ENCODE data around the gene SCAPER. TPM values are rescaled to one million over a fixed set of nuclear protein-coding genes. Genes with fewer than 3 reads are reported as not detected.

The SCAPER gene
- total RNA-seq, 1 experiment from 2014 or later, result 10.3 TPM

- no peak for TF ChIP-seq ZSCAN18 (CRISPR knock-in tag; IDR thresholded peaks at IDR 0.05)
- TF ChIP-seq ZNF671 (CRISPR knock-in tag; IDR thresholded peaks at IDR 0.05), result no peak
- TF ChIP-seq KAT7 (CRISPR knock-in tag; IDR thresholded peaks at IDR 0.05; ENCODE audit: borderline replicate concordance), result no peak
- no peak for TF ChIP-seq TCF7 (CRISPR knock-in tag; IDR thresholded peaks at IDR 0.05; ENCODE audit: low read depth)
- no peak for TF ChIP-seq NFE2L1 (CRISPR knock-in tag; IDR thresholded peaks at IDR 0.05)
- TF ChIP-seq AFF4 (CRISPR knock-in tag; IDR thresholded peaks at IDR 0.05; ENCODE audit: borderline replicate concordance), result no peak
- TF ChIP-seq MLX (CRISPR knock-in tag; IDR thresholded peaks at IDR 0.05), result no peak
- TF ChIP-seq ELF4 (CRISPR knock-in tag; IDR thresholded peaks at IDR 0.05; ENCODE audit: low read depth), result no peak
- TF ChIP-seq E2F1 (CRISPR knock-in tag; IDR thresholded peaks at IDR 0.05), result no peak
- TF ChIP-seq CREB1 (CRISPR knock-in tag; IDR thresholded peaks at IDR 0.05), result no peak
- TF ChIP-seq ZNF425 (CRISPR knock-in tag; conservative IDR thresholded peaks at IDR 0.05), result no peak
- TF ChIP-seq ZNF281 (CRISPR knock-in tag; IDR thresholded peaks at IDR 0.05), result no peak
- TF ChIP-seq ZNF416 (CRISPR knock-in tag; IDR thresholded peaks at IDR 0.05), result no peak
- no peak for TF ChIP-seq FOXP1 (CRISPR knock-in tag; IDR thresholded peaks at IDR 0.05; ENCODE audit: borderline replicate concordance)
- no peak for TF ChIP-seq USF1 (CRISPR knock-in tag; IDR thresholded peaks at IDR 0.05)
- ChIA-PET CTCF (interaction anchor here (0.6 kb wide), 1 partner anchor 253 kb away, joined by 4 read pairs; no protein-coding TSS in a partner anchor), POLR2A (no interaction called here)
- ATAC-seq (no peak), DNase-seq (ENCODE audit: low spot score) (no peak)
- peaks cover 24% of the 10 kb centered on the region for H3K9me3 Mint-ChIP-seq
- H3K27me3 Mint-ChIP-seq (ENCODE audit: low read depth), result no peaks in the 10 kb centered on the region
- H3K4me3 Mint-ChIP-seq, result no peak overlapping the region
- peaks cover 6% of the 10 kb centered on the region; the same call in 1 of the 2 replicates for H3K4me1 Mint-ChIP-seq
- H3K36me3 Mint-ChIP-seq, result peaks cover 17% of the 10 kb centered on the region
- H3K27ac Mint-ChIP-seq, result no peak overlapping the region
Observed at GRCh38 chr15:76465728-76466127, 439.4 kb downstream of the SCAPER start.

Data from WTC11 (cell line).